T follicular helper cell (primary cell): ENCODE results near the gene HOXD13.

ENCODE experiments used
- DNase-seq: peaks from one replicate; pipeline ENCODE4 v3.0.0-alpha.2; 2020; ENCODE audit warnings: low read depth

Gene HOXD13

GRCh38 chr2:176106581-176107539 lies 14.3 kb downstream of the HOXD13 start, which contains the start of gene HOXD11:
HOXD11 (plus strand) TSS chr2:176107280; CDS start chr2:176107356, 76 bp downstream.
- DNase-seq: no peak

- DNase-seq: no peak
Measured at GRCh38 chr2:176107731-176108181, 15.2 kb downstream of the HOXD13 start.

GRCh38 chr2:176109192-176109901 lies 16.8 kb downstream of the HOXD13 start:
- DNase-seq: no peak

GRCh38 chr2:176109946-176110345 lies 17.4 kb downstream of the HOXD13 start:
- no peak for DNase-seq

- DNase-seq: no peak
Measured at GRCh38 chr2:176110415-176111308, 18.1 kb downstream of the HOXD13 start.

GRCh38 chr2:176111309-176111663 lies 18.8 kb downstream of the HOXD13 start:
- no peak for DNase-seq

GRCh38 chr2:176111846-176112374 lies 19.4 kb downstream of the HOXD13 start:
- DNase-seq: no peak

GRCh38 chr2:176112375-176113302 lies 20.1 kb downstream of the HOXD13 start:
- DNase-seq: no peak

- no peak for DNase-seq
Measured at GRCh38 chr2:176114120-176114929, 21.8 kb downstream of the HOXD13 start.

- DNase-seq: no peak
Measured at GRCh38 chr2:176114930-176115625, 22.6 kb downstream of the HOXD13 start.

- no peak for DNase-seq
Measured at GRCh38 chr2:176115883-176116813, 23.6 kb downstream of the HOXD13 start, which contains the start of gene HOXD10. HOXD10 (plus strand) TSS chr2:176116778; CDS start chr2:176116834, 56 bp downstream.

GRCh38 chr2:176117162-176117822 lies 24.8 kb downstream of the HOXD13 start:
- no peak for DNase-seq

- DNase-seq: no peak
Measured at GRCh38 chr2:176117823-176118371, 25.4 kb downstream of the HOXD13 start.

GRCh38 chr2:176118601-176119339 lies 26.2 kb downstream of the HOXD13 start:
- no peak for DNase-seq

GRCh38 chr2:176120364-176121189 lies 28.1 kb downstream of the HOXD13 start:
- DNase-seq: no peak
